ENCODE results near the gene AHRR.

Gene AHRR

GRCh38 chr5:308672-309271 is 12.7 kb upstream of the AHRR start:
- TF ChIP-seq CREB1 (IDR thresholded peaks at IDR 0.05; ENCODE audit: low read depth) (no peak), REST (IDR thresholded peaks at IDR 0.05; ENCODE audit: low read depth) (no peak), EP300 (IDR thresholded peaks at IDR 0.05; ENCODE audit: borderline replicate concordance) (peak; percentile 55; the same call in 1 of the 2 replicates), RAD21 (IDR thresholded peaks at IDR 0.05; ENCODE audit: low read depth) (peak; percentile 44; the same call in 1 of the 2 replicates), EGR1 (IDR thresholded peaks at IDR 0.05) (no peak), NFIC (IDR thresholded peaks at IDR 0.05) (peak; percentile 90), YY1 (IDR thresholded peaks at IDR 0.05; ENCODE audit: low read depth) (no peak), ZBTB7A (IDR thresholded peaks at IDR 0.05; ENCODE audit: low read depth) (0 out of 2 replicates have a peak, but pooled peaks have one; percentile 79), USF1 (IDR thresholded peaks at IDR 0.05) (peak; percentile 72), TAF1 (IDR thresholded peaks at IDR 0.05; ENCODE audit: low read depth) (no peak), CEBPB (IDR thresholded peaks at IDR 0.05) (no peak; the same call in 1 of the 2 replicates), TCF12 (IDR thresholded peaks at IDR 0.05; ENCODE audit: low read depth) (peak; percentile 76), FOXM1 (IDR thresholded peaks at IDR 0.05; ENCODE audit: borderline replicate concordance, low read depth) (0 out of 2 replicates have a peak, but pooled peaks have one; percentile 25), TEAD4 (IDR thresholded peaks at IDR 0.05) (peak; percentile 96)
- TF ChIP-seq, protein P1, sequence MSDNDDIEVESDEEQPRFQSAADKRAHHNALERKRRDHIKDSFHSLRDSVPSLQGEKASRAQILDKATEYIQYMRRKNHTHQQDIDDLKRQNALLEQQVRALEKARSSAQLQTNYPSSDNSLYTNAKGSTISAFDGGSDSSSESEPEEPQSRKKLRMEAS (IDR thresholded peaks at IDR 0.05): peak; percentile 96

- TF ChIP-seq CEBPB (IDR thresholded peaks at IDR 0.05): no peak
- no peak for TF ChIP-seq TAF1 (IDR thresholded peaks at IDR 0.05; ENCODE audit: low read depth)
- no peak for TF ChIP-seq EGR1 (IDR thresholded peaks at IDR 0.05)
- no peak for TF ChIP-seq TCF12 (IDR thresholded peaks at IDR 0.05; ENCODE audit: low read depth)
- TF ChIP-seq, protein P1 (IDR thresholded peaks at IDR 0.05): no peak
- TF ChIP-seq REST (IDR thresholded peaks at IDR 0.05; ENCODE audit: low read depth): no peak
- no peak for TF ChIP-seq USF1 (IDR thresholded peaks at IDR 0.05)
- TF ChIP-seq EP300 (IDR thresholded peaks at IDR 0.05; ENCODE audit: borderline replicate concordance): no peak
- no peak for TF ChIP-seq YY1 (IDR thresholded peaks at IDR 0.05; ENCODE audit: low read depth)
- TF ChIP-seq RAD21 (IDR thresholded peaks at IDR 0.05; ENCODE audit: low read depth): no peak
Measured at GRCh38 chr5:310516-310915, 11.0 kb upstream of the AHRR start.

- TF ChIP-seq ZBTB7A (IDR thresholded peaks at IDR 0.05; ENCODE audit: low read depth): no peak
- no peak for TF ChIP-seq YY1 (IDR thresholded peaks at IDR 0.05; ENCODE audit: low read depth)
- no peak for TF ChIP-seq CREB1 (IDR thresholded peaks at IDR 0.05; ENCODE audit: low read depth)
- no peak for TF ChIP-seq TAF1 (IDR thresholded peaks at IDR 0.05; ENCODE audit: low read depth)
- no peak for TF ChIP-seq REST (IDR thresholded peaks at IDR 0.05; ENCODE audit: low read depth)
- no peak for TF ChIP-seq EP300 (IDR thresholded peaks at IDR 0.05; ENCODE audit: borderline replicate concordance)
- TF ChIP-seq NFIC (IDR thresholded peaks at IDR 0.05): no peak
- TF ChIP-seq TEAD4 (IDR thresholded peaks at IDR 0.05): no peak
- no peak for TF ChIP-seq USF1 (IDR thresholded peaks at IDR 0.05)
- no peak for TF ChIP-seq RAD21 (IDR thresholded peaks at IDR 0.05; ENCODE audit: low read depth)
- TF ChIP-seq EGR1 (IDR thresholded peaks at IDR 0.05): no peak
- TF ChIP-seq, protein P1 (IDR thresholded peaks at IDR 0.05): no peak
- TF ChIP-seq CEBPB (IDR thresholded peaks at IDR 0.05): no peak
- TF ChIP-seq TCF12 (IDR thresholded peaks at IDR 0.05; ENCODE audit: low read depth): no peak
- TF ChIP-seq FOXM1 (IDR thresholded peaks at IDR 0.05; ENCODE audit: borderline replicate concordance, low read depth): no peak
Measured at GRCh38 chr5:310941-311434, 10.5 kb upstream of the AHRR start.
